Liver (tissue), 9 donors: ENCODE data around the gene PISD. TPM values are rescaled to one million over a fixed set of nuclear protein-coding genes. Genes with fewer than 3 reads are reported as not detected.

Experiments used
- DNase-seq: peaks from one replicate; pipeline ENCODE4 v3.0.0-alpha.2; 2017; ENCODE audit warnings: low spot score
- H3K27ac ChIP-seq, 2 donors: one replicate each; pipeline ENCODE4 v1.7.0; 2013; ENCODE audit warnings: inconsistent platforms in 2 of 2, low read length in 2 of 2, control low read depth in 1 of 2, low read depth in 1 of 2, mild to moderate bottlenecking in 1 of 2
- H3K27me3 ChIP-seq, 4 donors: one replicate each; pipeline versions ENCODE4 v1.6.1 to v1.7.0; 2013; ENCODE audit warnings: low read length in 3 of 4, inconsistent platforms in 1 of 4, mild to moderate bottlenecking in 1 of 4, moderate library complexity in 1 of 4; ENCODE audit not compliant: control insufficient read depth in 4 of 4, insufficient read depth in 4 of 4
- H3K36me3 ChIP-seq, 4 donors: one replicate each; pipeline versions ENCODE4 v1.6.1 to v1.7.0; 2013; ENCODE audit warnings: low read length in 3 of 4, mild to moderate bottlenecking in 3 of 4, low read depth in 1 of 4, moderate library complexity in 1 of 4; ENCODE audit not compliant: control insufficient read depth in 4 of 4, insufficient read depth in 3 of 4
- H3K4me1 ChIP-seq, 4 donors: one replicate each; pipeline versions ENCODE4 v1.6.1 to v1.7.0; 2013; ENCODE audit warnings: low read length in 3 of 4, mild to moderate bottlenecking in 3 of 4, moderate library complexity in 1 of 4; ENCODE audit not compliant: control insufficient read depth in 4 of 4, insufficient read depth in 4 of 4
- H3K4me3 ChIP-seq, 3 donors: one replicate each; pipeline versions ENCODE4 v1.6.1 to v1.7.0; 2013; ENCODE audit warnings: low read length in 3 of 3, control low read depth in 1 of 3, low read depth in 1 of 3, mild to moderate bottlenecking in 1 of 3
- H3K9ac ChIP-seq, 2 donors: one replicate each; pipeline ENCODE4 v1.7.0; 2013; ENCODE audit warnings: low read length in 2 of 2, mild to moderate bottlenecking in 2 of 2, moderate library complexity in 2 of 2, control low read depth in 1 of 2, low read depth in 1 of 2
- H3K9me3 ChIP-seq, 4 donors: one replicate each; pipeline versions ENCODE4 v1.6.1 to v1.7.0; 2013; ENCODE audit warnings: low read length in 3 of 4; ENCODE audit not compliant: control insufficient read depth in 4 of 4
- ATF3 ChIP-seq: IDR thresholded peaks from 2 replicates; pipeline ENCODE4 v1.6.1; 2016; ENCODE audit warnings: antibody characterized with exemption
- CTCF ChIP-seq: fragments of 150-350 bp; IDR thresholded peaks from 2 replicates; pipeline ENCODE4 v1.5.1; 2017; ENCODE audit warnings: improper control_type of control experiment, low read depth, low read length; ENCODE audit not compliant: missing input control
- EGR1 ChIP-seq, 2 donors: IDR thresholded peaks; 2 replicates each; pipeline ENCODE4 v1.6.1; 2016 to 2018; ENCODE audit warnings: antibody characterized with exemption in 2 of 2, low read depth in 2 of 2
- FOXA1 ChIP-seq: IDR thresholded peaks from 2 replicates; pipeline ENCODE4 v1.6.1; 2016; ENCODE audit warnings: antibody characterized with exemption
- FOXA2 ChIP-seq: IDR thresholded peaks from 2 replicates; pipeline ENCODE4 v1.6.1; 2016; ENCODE audit warnings: antibody characterized with exemption
- GABPA ChIP-seq, 2 donors: IDR thresholded peaks in 1 of 2; conservative IDR thresholded peaks in 1 of 2; 2 replicates each; pipeline ENCODE4 v1.6.1; 2016; ENCODE audit warnings: antibody characterized with exemption in 2 of 2, mild to moderate bottlenecking in 1 of 2, moderate library complexity in 1 of 2
- HNF4A ChIP-seq, 2 donors: conservative IDR thresholded peaks; 2 replicates each; pipeline ENCODE4 v1.6.1; 2016; ENCODE audit warnings: antibody characterized with exemption in 2 of 2, mild to moderate bottlenecking in 2 of 2
- HNF4G ChIP-seq: IDR thresholded peaks from 2 replicates; pipeline ENCODE4 v1.6.1; 2016; ENCODE audit warnings: antibody characterized with exemption
- JUND ChIP-seq, 2 donors: IDR thresholded peaks; 2 replicates each; pipeline ENCODE4 v1.6.1; 2016; ENCODE audit warnings: antibody characterized with exemption in 2 of 2
- NR2F2 ChIP-seq: IDR thresholded peaks from 2 replicates; pipeline ENCODE4 v1.6.1; 2016; ENCODE audit warnings: antibody characterized with exemption
- RAD21 ChIP-seq, 2 donors: IDR thresholded peaks; 2 replicates each; pipeline ENCODE4 v1.6.1; 2016; ENCODE audit warnings: antibody characterized with exemption in 2 of 2, mild to moderate bottlenecking in 2 of 2
- RXRA ChIP-seq, 2 donors: IDR thresholded peaks; 2 replicates each; pipeline ENCODE4 v1.6.1; 2017 to 2018; ENCODE audit warnings: antibody characterized with exemption in 2 of 2, mild to moderate bottlenecking in 1 of 2
- SP1 ChIP-seq: IDR thresholded peaks from 2 replicates; pipeline ENCODE4 v1.6.1; 2018; ENCODE audit warnings: antibody characterized with exemption, mild to moderate bottlenecking
- TAF1 ChIP-seq: conservative IDR thresholded peaks from 2 replicates; pipeline ENCODE4 v1.6.1; 2016; ENCODE audit warnings: antibody characterized with exemption, mild to moderate bottlenecking
- YY1 ChIP-seq: IDR thresholded peaks from 2 replicates; pipeline ENCODE4 v1.6.1; 2016; ENCODE audit warnings: antibody characterized with exemption, mild to moderate bottlenecking
- WGBS: extraction: QIAGEN DNeasy Blood & Tissue Kit; methylation state at CpG from one replicate; pipeline ENCODE4 v1.1.7; 2013; 5-methylcytosine and 5-hydroxymethylcytosine counted together
- polyA plus RNA-seq, 2 donors: library from polyadenylated mRNA; stranded (reverse) in 1 of 2; unstranded in 1 of 2; fragments of 200-250 nt in 1 of 2; fragments of >200 nt in 1 of 2; fragmentation: Nextera tagmentation in 1 of 2; extraction: Ambion mirVana in 1 of 2; gene quantifications; one replicate each; pipeline versions ENCODE4 v1.2.1 to v1.2.3, GENCODE V29; 2013 to 2015
- total RNA-seq, 2 donors: library from RNA; depleted of rRNA; stranded (reverse); fragments of >200 nt; gene quantifications; one replicate each; pipeline ENCODE4 v1.2.3, GENCODE V29; 2014
- TF ChIP-seq, protein P1 (sequence below): IDR thresholded peaks from 2 replicates; pipeline ENCODE4 v1.6.1; 2016; ENCODE audit warnings: antibody characterized with exemption
- TF ChIP-seq, protein P2 (sequence below): IDR thresholded peaks from 2 replicates; pipeline ENCODE4 v1.6.1; 2016; ENCODE audit warnings: antibody characterized with exemption
- TF ChIP-seq, protein P3 (sequence below): IDR thresholded peaks from 2 replicates; pipeline ENCODE4 v1.6.1; 2016; ENCODE audit warnings: antibody characterized with exemption, mild to moderate bottlenecking
- donor health status: healthy.
- donor health status: healthy.
- donor health status: healthy.
- donor health status: healthy.
- donor health status: healthy.

The PISD gene
- total and polyA plus RNA-seq, 4 donors = 14.7 to 28.3 (median 20.4) TPM

DNA sequence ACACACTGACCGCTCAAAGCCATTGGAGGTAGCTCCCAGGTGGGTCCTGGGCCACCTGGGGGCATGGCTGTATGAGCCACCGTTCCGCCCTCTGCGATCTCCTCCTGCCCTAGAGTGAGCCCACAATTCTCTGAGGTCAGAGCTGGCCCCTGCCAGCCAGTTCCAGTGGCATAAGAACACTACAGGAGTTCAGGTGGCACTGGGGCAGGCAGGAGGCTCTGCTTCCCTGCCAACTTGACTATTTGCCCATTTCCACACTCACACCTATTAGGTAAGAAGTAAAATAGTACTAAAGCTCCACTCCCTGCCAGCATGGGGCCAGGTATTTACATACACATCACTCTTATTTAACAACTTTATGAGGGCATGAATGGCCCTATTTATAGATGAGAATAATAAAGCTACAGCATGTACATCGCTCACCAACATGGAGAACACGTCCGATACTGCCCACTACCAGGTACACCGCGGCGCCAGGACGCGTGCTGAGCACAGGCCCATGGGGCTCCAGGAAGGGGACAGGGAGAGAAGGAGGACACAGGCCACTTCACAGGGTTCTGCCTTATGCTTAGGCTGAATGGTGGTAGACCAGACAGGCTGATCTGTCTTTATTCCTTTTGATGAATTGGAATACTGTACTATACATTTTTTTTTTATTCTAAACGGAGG is 26.2 kb downstream of the PISD start:
- Histone ChIP-seq H3K9ac (no peak overlapping the region), H3K4me1 (peaks cover 4 to 26% (median 12%) of the 10 kb centered on the region in 4 donors), H3K27ac (peak overlapping the region; percentile 54 to 62), H3K36me3 (no peaks in the 10 kb centered on the region), H3K27me3 (no peaks in the 10 kb centered on the region), H3K9me3 (no peaks in the 10 kb centered on the region), H3K4me3 (no peak overlapping the region)
- WGBS = 82% methylated on average over 13 of the region's 13 CpGs
- TF ChIP-seq HNF4G (no peak), ATF3 (no peak), JUND (IDR thresholded peaks at IDR 0.05) (no peak), GABPA (IDR thresholded peaks at IDR 0.05 in 1 of 2, conservative IDR thresholded peaks at IDR 0.05 in 1 of 2) (no peak), HNF4A (conservative IDR thresholded peaks at IDR 0.05) (peak; percentile 48), EGR1 (IDR thresholded peaks at IDR 0.05; ENCODE audit: low read depth in 2 of 2) (no peak), CTCF (no peak), SP1 (peak; percentile 64), RAD21 (IDR thresholded peaks at IDR 0.05) (peak in 1 of 2 donors; percentile 30), TAF1 (no peak), RXRA (IDR thresholded peaks at IDR 0.05) (peak; percentile 73 to 74), NR2F2 (no peak), FOXA1 (peak; percentile 23), FOXA2 (peak; percentile 63), YY1 (no peak)
- TF ChIP-seq, protein P1, sequence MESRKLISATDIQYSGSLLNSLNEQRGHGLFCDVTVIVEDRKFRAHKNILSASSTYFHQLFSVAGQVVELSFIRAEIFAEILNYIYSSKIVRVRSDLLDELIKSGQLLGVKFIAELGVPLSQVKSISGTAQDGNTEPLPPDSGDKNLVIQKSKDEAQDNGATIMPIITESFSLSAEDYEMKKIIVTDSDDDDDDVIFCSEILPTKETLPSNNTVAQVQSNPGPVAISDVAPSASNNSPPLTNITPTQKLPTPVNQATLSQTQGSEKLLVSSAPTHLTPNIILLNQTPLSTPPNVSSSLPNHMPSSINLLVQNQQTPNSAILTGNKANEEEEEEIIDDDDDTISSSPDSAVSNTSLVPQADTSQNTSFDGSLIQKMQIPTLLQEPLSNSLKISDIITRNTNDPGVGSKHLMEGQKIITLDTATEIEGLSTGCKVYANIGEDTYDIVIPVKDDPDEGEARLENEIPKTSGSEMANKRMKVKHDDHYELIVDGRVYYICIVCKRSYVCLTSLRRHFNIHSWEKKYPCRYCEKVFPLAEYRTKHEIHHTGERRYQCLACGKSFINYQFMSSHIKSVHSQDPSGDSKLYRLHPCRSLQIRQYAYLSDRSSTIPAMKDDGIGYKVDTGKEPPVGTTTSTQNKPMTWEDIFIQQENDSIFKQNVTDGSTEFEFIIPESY = no peak
- TF ChIP-seq, protein P2, sequence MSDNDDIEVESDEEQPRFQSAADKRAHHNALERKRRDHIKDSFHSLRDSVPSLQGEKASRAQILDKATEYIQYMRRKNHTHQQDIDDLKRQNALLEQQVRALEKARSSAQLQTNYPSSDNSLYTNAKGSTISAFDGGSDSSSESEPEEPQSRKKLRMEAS = peak; percentile 39
- TF ChIP-seq, protein P3, sequence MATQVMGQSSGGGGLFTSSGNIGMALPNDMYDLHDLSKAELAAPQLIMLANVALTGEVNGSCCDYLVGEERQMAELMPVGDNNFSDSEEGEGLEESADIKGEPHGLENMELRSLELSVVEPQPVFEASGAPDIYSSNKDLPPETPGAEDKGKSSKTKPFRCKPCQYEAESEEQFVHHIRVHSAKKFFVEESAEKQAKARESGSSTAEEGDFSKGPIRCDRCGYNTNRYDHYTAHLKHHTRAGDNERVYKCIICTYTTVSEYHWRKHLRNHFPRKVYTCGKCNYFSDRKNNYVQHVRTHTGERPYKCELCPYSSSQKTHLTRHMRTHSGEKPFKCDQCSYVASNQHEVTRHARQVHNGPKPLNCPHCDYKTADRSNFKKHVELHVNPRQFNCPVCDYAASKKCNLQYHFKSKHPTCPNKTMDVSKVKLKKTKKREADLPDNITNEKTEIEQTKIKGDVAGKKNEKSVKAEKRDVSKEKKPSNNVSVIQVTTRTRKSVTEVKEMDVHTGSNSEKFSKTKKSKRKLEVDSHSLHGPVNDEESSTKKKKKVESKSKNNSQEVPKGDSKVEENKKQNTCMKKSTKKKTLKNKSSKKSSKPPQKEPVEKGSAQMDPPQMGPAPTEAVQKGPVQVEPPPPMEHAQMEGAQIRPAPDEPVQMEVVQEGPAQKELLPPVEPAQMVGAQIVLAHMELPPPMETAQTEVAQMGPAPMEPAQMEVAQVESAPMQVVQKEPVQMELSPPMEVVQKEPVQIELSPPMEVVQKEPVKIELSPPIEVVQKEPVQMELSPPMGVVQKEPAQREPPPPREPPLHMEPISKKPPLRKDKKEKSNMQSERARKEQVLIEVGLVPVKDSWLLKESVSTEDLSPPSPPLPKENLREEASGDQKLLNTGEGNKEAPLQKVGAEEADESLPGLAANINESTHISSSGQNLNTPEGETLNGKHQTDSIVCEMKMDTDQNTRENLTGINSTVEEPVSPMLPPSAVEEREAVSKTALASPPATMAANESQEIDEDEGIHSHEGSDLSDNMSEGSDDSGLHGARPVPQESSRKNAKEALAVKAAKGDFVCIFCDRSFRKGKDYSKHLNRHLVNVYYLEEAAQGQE = no peak
- DNase-seq = no peak
